GM19395 (cell line): Measurements from ENCODE around the gene OLFM1.

Experiments used
- ATAC-seq: cut with Tn5 transposase; IDR thresholded peaks from one replicate; pipeline ENCODE4 v1.9.1; 2021; ENCODE audit warnings: mild to moderate bottlenecking, moderate library complexity; ENCODE audit not compliant: unreplicated experiment

OLFM1 gene

DNA sequence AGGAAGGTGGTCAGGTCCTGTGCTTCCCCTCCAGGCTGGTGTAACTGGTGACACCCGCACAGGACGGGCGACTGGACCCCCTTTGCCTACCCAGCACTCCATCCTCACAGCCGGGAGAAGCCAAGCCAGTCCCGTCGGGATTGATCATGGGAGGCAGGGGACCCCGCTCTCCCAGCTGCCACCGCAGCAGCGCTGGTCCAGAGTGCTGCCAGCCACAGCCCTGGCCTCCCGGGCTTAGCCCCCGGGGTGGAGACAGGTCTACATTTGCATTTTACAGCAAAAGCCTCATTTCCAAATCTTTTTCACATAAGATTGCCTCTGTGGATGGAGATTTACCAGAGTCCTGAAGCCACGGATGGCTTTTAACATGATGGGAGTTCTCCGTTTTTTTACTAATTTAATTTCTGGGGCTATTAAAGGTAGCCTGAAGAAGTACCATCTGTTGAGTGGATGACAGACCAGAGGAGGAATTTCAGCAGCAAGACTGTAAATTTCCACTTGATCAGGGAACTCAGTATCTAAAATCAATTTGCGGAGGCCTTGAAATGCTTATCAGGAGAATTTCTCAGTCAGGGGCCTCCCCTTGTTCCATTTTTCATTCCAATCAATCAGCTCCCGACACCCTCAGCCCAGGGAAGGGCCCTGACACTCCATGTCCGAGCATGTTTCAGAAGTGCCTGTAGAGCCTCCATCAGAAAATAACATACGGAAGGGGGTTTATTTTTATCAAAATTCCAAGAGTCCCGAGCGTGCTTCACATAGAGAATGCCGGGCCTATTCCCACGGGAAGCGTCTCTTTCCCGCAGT lies 80.6 kb downstream of the OLFM1 start:
- no peak for ATAC-seq

DNA sequence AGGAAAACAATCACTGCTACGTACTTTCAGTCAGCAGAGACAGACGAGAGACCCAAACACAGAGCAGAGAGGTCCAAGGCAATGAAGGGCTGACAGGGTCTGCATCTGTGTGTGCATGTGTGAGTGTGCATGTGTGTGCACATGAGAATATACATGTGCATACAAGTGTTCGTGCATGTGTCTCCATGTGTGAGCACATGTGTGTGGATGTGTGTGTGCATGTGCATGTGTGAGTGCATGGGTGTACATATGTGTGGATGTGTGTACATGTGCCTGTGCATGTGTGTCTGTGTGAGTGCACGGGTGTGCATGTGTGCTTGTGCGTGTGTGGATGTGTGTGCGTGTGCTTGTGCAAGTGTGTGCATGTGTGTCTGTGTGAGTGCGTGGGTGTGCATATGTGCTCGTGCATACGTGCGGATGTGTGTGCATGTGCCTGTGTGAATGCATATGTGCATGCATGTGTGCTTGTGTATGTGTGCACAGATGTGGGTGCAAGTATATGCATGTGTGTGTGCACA lies 82.3 kb downstream of the OLFM1 start:
- no peak for ATAC-seq

DNA sequence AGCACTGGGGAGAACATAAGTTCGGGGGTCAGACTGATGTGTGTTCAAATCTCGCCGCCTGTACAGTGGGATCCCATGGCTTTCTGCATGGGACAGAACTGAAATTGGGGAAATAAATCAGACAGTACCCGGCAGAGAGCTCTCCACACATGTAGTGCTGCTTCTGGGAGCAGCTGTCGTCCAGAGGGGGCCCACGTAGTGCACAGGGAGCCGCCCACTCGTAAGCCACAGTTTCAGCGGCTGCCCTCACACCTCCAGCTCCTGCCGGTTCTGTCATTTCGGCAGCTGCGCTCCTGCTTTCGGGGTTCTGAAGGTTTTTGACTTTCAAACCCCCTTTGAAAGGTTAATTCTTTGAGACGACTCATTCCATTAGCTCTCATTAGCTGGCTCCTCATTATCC lies 83.1 kb downstream of the OLFM1 start:
- ATAC-seq, result no peak
